Activated T-cell treated with anti-CD3 and anti-CD28 coated beads, Interleukin-2, amount 50 U/mL, for 24 hours (primary cell): ENCODE data around the gene SEPTIN7.
A peak's percentile ranks its signal among the peaks of the same experiment; 100 is the strongest.

Experiments
- DNase-seq: peaks from one replicate; pipeline ENCODE4 v3.0.0-alpha.2; 2020
- H3K27ac Mint-ChIP-seq: 2 replicates; pipeline ENCODE4 v1.8.0; 2020; ENCODE audit warnings: mild to moderate bottlenecking, mixed read lengths
- H3K27me3 Mint-ChIP-seq: 2 replicates; pipeline ENCODE4 v1.8.0; 2020; ENCODE audit warnings: mixed read lengths
- H3K36me3 Mint-ChIP-seq: 2 replicates; pipeline ENCODE4 v1.8.0; 2020; ENCODE audit warnings: low read depth, mixed read lengths
- H3K4me1 Mint-ChIP-seq: 2 replicates; pipeline ENCODE4 v1.8.0; 2020; ENCODE audit warnings: low read depth, mixed read lengths
- H3K4me3 Mint-ChIP-seq: 2 replicates; pipeline ENCODE4 v1.8.0; 2020; ENCODE audit warnings: mild to moderate bottlenecking, moderate library complexity, mixed read lengths
- H3K9me3 Mint-ChIP-seq: 2 replicates; pipeline ENCODE4 v1.8.0; 2020; ENCODE audit warnings: mixed read lengths

The SEPTIN7 gene

GRCh38 chr7:35839860-35840854, 39.3 kb downstream of the SEPTIN7 start:
- Mint-ChIP-seq H3K27me3 (no peaks in the 10 kb centered on the region), H3K9me3 (no peaks in the 10 kb centered on the region), H3K4me3 (no peak overlapping the region), H3K4me1 (peaks cover 53% of the 10 kb centered on the region), H3K27ac (peak overlapping the region; percentile 44), H3K36me3 (peaks cover 76% of the 10 kb centered on the region)
- DNase-seq = no peak

GRCh38 chr7:35846816-35847412, 46.1 kb downstream of the SEPTIN7 start:
- H3K27ac Mint-ChIP-seq = no peak overlapping the region
- peaks cover 60% of the 10 kb centered on the region for H3K4me1 Mint-ChIP-seq
- H3K9me3 Mint-ChIP-seq = no peaks in the 10 kb centered on the region
- no peak for DNase-seq
- H3K4me3 Mint-ChIP-seq = no peak overlapping the region
- H3K36me3 Mint-ChIP-seq = peaks cover 78% of the 10 kb centered on the region
- H3K27me3 Mint-ChIP-seq = no peaks in the 10 kb centered on the region

GRCh38 chr7:35848725-35849124, 47.9 kb downstream of the SEPTIN7 start:
- H3K27me3 Mint-ChIP-seq = no peaks in the 10 kb centered on the region
- H3K4me1 Mint-ChIP-seq = peaks cover 65% of the 10 kb centered on the region
- H3K4me3 Mint-ChIP-seq = no peak overlapping the region
- no peak overlapping the region for H3K27ac Mint-ChIP-seq
- DNase-seq = no peak
- H3K36me3 Mint-ChIP-seq = peaks cover 80% of the 10 kb centered on the region
- H3K9me3 Mint-ChIP-seq = no peaks in the 10 kb centered on the region

- H3K4me3 Mint-ChIP-seq = no peak overlapping the region
- DNase-seq = no peak
- no peaks in the 10 kb centered on the region for H3K9me3 Mint-ChIP-seq
- peaks cover 64% of the 10 kb centered on the region for H3K4me1 Mint-ChIP-seq
- no peaks in the 10 kb centered on the region for H3K27me3 Mint-ChIP-seq
- peaks cover 78% of the 10 kb centered on the region for H3K36me3 Mint-ChIP-seq
- no peak overlapping the region for H3K27ac Mint-ChIP-seq
These were observed 48.4 kb downstream of the SEPTIN7 start for GRCh38 chr7:35849158-35849831.

- Mint-ChIP-seq H3K27me3 (no peaks in the 10 kb centered on the region), H3K4me1 (peaks cover 65% of the 10 kb centered on the region), H3K9me3 (no peaks in the 10 kb centered on the region), H3K36me3 (peaks cover 77% of the 10 kb centered on the region), H3K27ac (no peak overlapping the region), H3K4me3 (no peak overlapping the region)
- no peak for DNase-seq
These were observed 49.1 kb downstream of the SEPTIN7 start for GRCh38 chr7:35849954-35850353.
